GM19099 (cell line): ENCODE data around the gene KCNQ1OT1.

Experiments used
- POLR2A ChIP-seq: IDR thresholded peaks from 3 replicates; pipeline ENCODE4 v1.6.1; 2011; ENCODE audit warnings: low read depth; ENCODE audit not compliant: insufficient read length; ENCODE audit errors: extremely low read depth

Gene KCNQ1OT1

DNA sequence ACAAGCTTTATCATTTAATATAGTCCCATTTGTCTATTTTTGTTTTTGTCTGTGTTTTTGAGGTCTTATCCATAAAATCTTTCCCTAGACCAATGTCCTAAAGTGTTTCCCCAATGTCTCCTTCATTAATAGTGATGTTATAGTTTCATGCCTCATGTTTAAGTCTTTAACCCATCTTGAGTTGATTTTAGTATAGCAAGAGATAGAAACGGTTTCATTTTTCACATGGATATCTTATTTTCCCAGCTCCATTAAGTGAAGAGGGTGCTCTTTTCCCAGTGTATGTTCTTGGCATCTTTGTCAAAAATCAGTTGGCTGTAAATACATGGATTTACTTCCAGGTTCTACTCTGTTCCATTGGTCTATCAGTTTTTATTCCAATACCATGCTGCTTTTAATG, 58.2 kb downstream of the KCNQ1OT1 start:
- no peak for TF ChIP-seq POLR2A

DNA sequence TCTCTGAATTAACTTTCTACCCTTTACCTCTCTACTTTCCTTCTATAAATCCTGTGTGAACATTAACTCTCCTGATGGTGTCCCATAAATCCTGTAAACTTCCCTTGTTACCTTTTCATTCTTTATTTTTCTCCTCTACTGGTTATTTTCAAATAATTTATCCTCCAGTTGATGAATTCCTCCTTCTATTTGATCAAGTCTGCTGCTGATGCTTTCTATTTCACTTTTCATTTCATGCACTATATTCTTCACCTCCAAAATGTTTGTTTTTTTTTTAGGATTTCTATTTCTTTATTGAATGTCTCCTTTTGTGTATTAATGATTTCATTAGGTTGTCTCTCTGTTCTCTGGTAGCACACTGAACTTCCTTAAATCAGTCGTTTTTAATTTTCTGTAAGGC, 68.6 kb downstream of the KCNQ1OT1 start:
- no peak for TF ChIP-seq POLR2A

DNA sequence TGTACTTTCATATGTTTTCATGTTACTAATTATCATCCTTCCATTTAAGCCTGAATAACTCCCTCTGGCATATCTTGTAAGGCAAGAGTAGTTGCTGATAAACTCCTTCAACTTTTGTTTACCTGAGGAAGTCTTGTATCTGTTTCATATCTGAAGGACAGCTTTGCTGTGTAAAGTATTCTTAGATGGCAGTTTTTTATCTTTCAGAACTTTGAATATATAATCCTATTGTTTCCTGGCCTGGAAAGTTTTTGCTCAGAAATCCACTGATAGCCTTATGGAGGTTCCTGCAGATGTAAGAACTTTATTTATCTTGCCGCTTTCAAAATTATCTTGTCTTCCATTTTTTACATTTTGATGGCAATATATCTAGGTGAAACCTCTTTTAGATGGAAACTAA, 69.1 kb downstream of the KCNQ1OT1 start:
- no peak for TF ChIP-seq POLR2A

DNA sequence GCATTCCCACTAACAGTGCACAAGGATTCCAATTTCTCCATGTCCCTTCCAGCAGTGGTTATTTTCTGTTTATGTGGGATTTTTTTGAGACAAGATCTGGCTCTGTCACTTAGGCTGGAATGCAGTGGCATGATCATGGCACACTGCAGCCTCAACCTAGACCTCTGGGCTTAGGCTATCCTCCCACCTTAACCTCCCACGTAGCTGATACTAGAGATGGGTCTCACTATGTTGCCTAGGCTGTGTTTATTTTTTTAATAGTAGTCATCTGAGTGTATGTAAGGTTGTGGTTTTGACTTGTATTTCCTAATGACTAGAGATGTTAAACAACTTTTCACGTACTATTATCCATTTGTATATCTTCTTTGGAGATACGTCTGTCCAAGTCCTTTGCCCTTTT, 74.6 kb downstream of the KCNQ1OT1 start:
- TF ChIP-seq POLR2A: no peak

DNA sequence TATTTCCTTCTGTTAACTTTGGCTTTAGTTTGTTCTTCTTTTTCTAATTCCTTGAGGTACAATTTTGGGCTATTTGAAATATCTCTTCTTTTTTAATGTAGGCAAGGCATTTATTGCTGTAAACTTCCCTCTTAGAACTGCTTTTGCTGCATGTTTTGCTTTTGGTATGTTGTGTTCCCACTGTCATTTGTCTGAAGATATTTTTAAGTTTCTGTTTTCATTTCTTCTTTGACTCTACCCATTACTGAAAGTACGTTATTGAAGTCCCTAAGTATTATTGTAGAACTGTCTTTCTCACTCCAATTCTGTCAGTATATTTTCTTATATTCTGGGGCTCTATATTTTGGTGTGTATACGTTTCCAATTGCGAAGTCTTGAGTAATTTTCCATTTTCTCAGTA, 77.9 kb downstream of the KCNQ1OT1 start:
- TF ChIP-seq POLR2A: no peak

DNA sequence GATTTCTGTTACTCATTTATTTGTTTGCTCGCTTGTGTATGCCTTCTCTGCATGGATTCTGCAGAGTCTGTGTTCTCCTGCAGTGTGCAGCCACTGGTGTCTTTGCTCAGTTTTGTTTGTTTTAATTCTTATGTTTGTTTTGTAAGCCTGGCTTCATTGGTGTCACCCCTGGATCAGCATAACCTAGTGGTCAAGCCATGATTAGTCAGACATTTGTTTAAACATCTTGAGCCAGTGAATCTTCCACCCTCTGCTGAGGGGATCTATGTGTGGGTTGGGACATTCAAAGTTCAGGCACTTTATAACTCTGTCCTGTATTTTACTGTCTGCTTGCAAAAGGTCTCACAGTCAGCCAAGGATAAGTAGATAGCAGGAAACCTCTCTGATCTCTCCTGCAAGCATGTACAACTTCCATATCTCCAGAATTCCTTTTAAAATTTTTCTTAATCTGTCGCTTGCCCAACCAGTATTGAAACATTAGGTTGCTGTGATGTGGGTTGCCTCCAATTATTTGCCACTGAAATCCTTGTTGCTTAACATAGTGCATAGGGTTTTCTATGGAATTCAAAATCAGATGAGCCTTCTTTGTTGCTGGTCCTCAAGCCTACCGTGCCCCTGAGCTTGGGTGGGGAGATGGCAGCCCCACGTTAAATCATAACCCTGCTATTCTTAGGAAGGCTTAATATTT, 86.8 kb downstream of the KCNQ1OT1 start:
- no peak for TF ChIP-seq POLR2A

DNA sequence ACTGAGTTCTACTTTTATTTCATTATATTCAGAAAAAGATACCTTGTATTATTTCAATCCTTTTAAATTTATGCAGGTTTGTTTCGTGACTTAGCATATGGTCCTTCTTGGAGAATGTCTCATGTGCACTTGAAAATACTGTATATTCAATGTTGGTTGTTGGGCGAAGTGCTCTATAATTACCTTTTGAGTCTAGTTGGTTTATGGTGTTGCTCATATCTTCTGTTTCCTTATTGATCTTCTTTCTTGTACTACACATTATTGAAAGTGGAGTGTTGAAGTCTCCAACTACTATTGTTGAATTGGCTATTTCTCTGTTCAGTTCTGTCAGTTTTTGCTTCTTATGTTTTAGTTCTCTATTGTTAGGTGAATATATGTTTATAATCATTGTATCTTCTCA, 90.4 kb downstream of the KCNQ1OT1 start:
- no peak for TF ChIP-seq POLR2A

DNA sequence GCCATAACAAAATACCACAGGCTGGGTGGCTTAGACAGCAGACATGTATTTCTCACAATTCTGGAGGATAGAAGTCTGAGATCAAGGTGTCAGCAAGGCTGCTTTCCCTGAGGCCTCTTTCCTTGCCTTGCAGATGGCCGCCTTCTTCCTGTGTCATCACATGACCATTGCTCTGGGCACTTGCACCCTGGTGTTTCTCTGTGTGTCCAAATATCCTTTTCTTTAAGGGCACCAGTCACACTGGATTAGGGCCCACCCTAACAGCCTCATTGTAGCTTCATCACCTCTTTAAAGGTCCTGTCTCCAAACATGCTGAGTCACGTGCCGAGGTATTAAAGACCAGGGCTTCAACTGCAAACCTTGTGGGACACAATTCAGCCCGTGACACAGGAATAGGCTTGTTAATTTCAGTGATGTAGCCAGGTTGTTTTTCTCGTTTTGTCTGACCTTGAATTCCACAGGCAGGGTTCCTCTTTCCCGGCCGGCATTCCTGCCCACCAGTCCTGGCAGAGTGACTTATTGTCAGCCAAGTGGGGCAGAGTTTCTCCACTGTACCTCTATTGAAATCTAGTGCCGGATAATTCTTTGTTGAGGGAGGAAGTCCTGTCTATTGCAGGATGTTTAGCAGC, 100.1 kb downstream of the KCNQ1OT1 start:
- TF ChIP-seq POLR2A: no peak

DNA sequence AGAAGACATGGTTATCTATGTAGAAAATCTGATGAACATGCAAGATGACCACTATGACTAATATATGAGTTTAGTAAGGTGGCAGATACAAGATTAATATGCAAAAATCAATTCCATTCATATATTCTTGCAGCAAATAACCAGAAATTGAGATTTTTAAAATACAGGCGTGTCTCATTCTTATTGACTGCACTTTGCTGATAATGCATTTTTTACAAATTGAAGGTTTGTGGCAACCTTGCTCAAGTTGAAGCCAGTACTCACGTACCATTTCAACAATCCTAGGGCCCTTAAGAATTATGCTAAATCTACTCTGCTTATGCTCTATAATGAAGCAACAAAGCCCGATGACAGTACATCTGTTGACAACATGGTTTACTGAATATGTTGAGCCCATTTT, 104.6 kb downstream of the KCNQ1OT1 start:
- no peak for TF ChIP-seq POLR2A

DNA sequence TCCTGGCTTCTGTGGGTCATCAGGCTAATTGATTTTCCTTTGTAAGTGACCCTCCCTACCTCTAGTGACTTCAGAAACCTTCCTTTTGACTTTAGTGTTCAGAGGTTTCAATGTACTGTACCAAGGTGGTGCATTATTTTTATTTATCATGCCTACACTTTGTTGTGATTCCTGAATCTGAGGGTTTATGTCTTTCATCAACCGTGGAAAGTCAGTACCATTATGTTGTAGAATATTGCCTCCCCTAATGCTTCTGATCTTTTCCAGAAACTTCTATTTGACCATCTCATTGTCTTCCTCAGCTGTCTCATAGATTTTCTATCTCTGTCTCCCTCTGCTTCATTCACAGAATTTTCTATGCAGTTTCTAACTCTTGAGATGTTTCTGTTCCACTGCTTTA, 105.5 kb downstream of the KCNQ1OT1 start:
- no peak for TF ChIP-seq POLR2A

DNA sequence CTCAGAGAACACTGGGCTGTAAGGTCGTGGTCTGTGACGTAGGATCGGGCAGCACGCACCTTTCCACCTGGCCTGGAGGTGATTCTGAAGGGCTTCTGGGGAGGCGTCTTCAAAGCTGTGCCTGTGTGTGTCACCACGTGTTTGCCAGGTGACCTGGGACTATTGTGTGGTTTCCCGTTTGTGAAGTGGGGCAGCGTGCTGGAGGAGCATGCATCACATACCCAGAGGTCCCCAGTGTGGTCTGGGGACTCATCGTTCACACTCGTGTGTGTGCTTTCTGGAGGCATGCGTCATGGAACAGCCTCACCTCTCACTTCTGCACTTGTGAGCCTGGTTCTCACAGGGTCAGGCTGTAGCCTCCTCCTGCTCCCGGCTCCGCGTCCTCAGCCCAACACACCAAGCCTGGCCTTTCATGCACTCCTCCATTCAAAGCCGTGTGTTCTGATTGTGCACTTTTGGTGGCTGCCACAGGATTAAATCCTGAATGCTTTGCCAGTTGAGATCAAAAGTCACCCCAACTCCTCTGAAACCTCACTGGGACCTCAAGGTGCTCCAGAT, 106.3 kb downstream of the KCNQ1OT1 start:
- TF ChIP-seq POLR2A: no peak

DNA sequence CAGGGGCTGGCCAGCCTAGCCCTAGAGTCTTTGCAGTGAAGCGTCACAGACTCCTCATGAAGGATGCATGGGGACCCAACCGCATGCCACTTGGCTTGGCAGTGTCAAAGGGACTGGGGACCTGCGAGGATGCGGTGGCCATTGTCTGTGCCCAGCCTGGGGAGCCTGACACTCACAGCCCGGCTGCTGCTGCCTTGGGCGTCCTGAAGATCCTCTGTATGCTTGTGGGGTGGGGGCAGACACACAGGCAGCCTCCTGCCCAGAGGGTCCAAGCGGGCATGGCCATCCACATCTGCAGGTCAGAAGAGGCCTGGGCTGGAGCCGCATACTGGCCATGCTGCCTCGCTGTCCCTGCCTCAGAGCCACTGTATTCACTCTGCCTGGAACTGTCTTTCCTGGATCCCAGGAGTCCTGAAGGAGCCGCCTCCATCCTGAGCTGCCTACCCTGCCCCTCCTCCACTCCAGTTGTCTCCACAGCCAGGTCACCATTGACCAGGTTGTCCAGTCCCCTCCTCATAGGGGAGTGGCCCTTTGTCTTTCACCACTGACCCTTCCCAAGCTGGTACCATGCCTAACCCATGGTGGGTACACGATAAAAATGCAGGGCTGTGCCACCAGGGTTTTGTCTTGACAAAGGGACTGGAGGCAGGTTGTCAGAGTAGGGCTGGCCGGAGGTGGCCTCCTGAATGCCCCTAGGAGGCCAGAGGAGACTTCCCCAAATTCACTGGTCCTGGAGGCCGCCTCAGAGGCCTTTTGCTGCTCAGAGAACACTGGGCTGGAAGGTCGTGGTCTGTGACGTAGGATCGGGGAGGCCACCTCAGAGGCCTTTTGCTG, 107.0 kb downstream of the KCNQ1OT1 start:
- TF ChIP-seq POLR2A: no peak

DNA sequence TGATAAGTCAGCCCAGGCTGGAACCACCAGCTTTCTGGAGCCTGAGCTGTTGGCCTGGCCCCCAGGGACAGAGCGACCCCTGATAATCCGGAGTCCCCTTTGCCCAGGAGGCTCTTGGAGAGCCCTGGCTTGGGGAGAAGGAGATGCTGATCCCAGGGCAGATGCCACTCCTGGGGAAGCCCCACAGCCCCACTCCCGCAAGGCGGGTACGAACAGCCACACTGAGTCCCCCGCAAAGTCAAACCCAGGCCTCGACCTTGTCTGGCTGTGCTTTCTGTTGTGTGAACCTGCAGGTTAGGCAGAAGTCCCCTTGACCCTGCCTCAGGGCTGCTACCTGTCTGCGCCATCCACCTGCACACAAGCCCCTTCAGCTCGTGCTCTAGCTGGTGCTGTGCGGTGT, 108.0 kb downstream of the KCNQ1OT1 start:
- no peak for TF ChIP-seq POLR2A

DNA sequence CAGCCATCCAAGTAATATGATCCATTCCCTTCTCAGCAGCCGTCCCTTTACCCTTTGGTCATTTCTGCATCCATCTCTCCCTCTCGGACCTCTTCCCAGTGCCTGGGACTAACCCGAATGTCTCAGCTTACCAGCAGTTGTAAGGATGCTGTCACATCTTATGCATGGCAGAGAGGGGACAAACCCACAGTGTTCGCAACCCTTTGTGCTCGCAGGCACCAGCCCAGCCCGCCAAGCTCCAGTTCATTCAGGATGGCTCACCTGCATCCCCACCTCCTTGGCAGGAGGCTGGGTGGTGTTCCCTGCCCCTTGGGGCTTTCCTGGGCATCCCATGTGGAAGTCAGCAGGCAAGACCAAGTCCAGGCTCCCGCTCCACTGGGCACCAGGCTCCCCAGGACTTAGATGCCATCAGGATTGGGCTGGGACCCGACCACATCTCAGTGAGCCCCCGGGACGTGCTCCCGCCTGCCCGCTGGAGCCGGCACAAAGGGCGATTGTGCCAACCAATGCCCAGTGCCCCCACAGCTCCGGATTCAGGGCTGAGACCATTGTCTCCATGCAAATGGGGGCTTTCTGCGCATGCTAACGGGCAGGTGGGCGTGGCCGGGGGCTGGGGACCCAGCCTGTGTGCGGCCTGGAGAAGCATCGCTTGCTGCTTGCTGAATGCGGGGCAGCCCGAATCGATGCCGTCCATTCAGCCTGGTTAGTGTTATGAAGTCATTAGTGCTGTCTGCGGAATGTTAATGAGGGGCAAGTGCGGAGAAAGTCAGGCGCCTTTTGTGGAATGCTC, 108.6 kb downstream of the KCNQ1OT1 start:
- TF ChIP-seq POLR2A: no peak
